Right atrium auricular region (tissue), 2 donors: ENCODE results near the gene FADS3. TPM values are rescaled to one million over a fixed set of nuclear protein-coding genes. Genes with fewer than 3 reads are reported as not detected.

Experiments used
- DNase-seq: peaks from one replicate; pipeline ENCODE4 v3.0.0-alpha.2; 2019; ENCODE audit warnings: low spot score
- H3K27ac ChIP-seq, 2 donors: fragments of 200-600 bp; sonication (generic); 1 replicate in 1 of 2; 2 replicates in 1 of 2; pipeline ENCODE4 v1.5.1; 2016 to 2019
- H3K27me3 ChIP-seq, 2 donors: fragments of 200-600 bp; sonication (generic); one replicate each; pipeline versions ENCODE4 v1.5.1 to v1.6.0; 2017 to 2019
- H3K36me3 ChIP-seq: fragments of 200-600 bp; sonication (generic); one replicate; pipeline ENCODE4 v1.5.1; 2016
- H3K4me1 ChIP-seq, 2 donors: fragments of 200-600 bp; sonication (generic); one replicate each; pipeline versions ENCODE4 v1.5.1 to v1.6.0; 2017 to 2019
- H3K4me3 ChIP-seq, 2 donors: fragments of 200-600 bp; sonication (generic); 1 replicate in 1 of 2; 2 replicates in 1 of 2; pipeline ENCODE4 v1.5.1; 2017 to 2019; ENCODE audit warnings: mild to moderate bottlenecking in 1 of 2, moderate library complexity in 1 of 2
- H3K9me3 ChIP-seq, 2 donors: fragments of 200-600 bp; sonication (generic); one replicate each; pipeline ENCODE4 v1.5.1; 2019
- CTCF ChIP-seq, 2 donors: fragments of 200-600 bp; sonication (generic); IDR thresholded peaks; one replicate each; pipeline ENCODE4 v1.5.1; 2019; ENCODE audit warnings: antibody characterized with exemption in 2 of 2
- total RNA-seq, 2 donors: library from RNA; depleted of rRNA; stranded (reverse); fragments of >200 nt; gene quantifications; one replicate each; pipeline ENCODE4 v1.1.0, GENCODE V29; 2016

The FADS3 gene
- total RNA-seq, 2 donors from 2014 or later = 48.7 to 93.0 TPM

GRCh38 chr11:61880031-61880430 is 11.3 kb downstream of the FADS3 start:
- no peak for DNase-seq
- H3K4me3 ChIP-seq = no peak overlapping the region
- H3K9me3 ChIP-seq = no peaks in the 10 kb centered on the region
- no peak overlapping the region for H3K27ac ChIP-seq
- peaks cover 50% of the 10 kb centered on the region for H3K36me3 ChIP-seq
- H3K27me3 ChIP-seq = no peaks in the 10 kb centered on the region
- TF ChIP-seq CTCF (IDR thresholded peaks at IDR 0.05) = no peak
- H3K4me1 ChIP-seq = peaks cover 0 to 22% of the 10 kb centered on the region in 2 donors

GRCh38 chr11:61879152-61879551 is 12.2 kb downstream of the FADS3 start:
- no peak overlapping the region for H3K27ac ChIP-seq
- H3K4me1 ChIP-seq = peaks cover 0 to 21% of the 10 kb centered on the region in 2 donors
- H3K9me3 ChIP-seq = no peaks in the 10 kb centered on the region
- no peak for DNase-seq
- no peak for TF ChIP-seq CTCF (IDR thresholded peaks at IDR 0.05)
- no peaks in the 10 kb centered on the region for H3K27me3 ChIP-seq
- no peak overlapping the region for H3K4me3 ChIP-seq
- peaks cover 50% of the 10 kb centered on the region for H3K36me3 ChIP-seq

GRCh38 chr11:61875698-61876097 is 15.6 kb downstream of the FADS3 start:
- no peaks in the 10 kb centered on the region for H3K9me3 ChIP-seq
- H3K27me3 ChIP-seq = no peaks in the 10 kb centered on the region
- no peak for DNase-seq
- H3K4me3 ChIP-seq = no peak overlapping the region
- H3K27ac ChIP-seq = no peak overlapping the region
- peaks cover 46% of the 10 kb centered on the region for H3K36me3 ChIP-seq
- TF ChIP-seq CTCF (IDR thresholded peaks at IDR 0.05) = no peak
- H3K4me1 ChIP-seq = peaks cover 0 to 31% of the 10 kb centered on the region in 2 donors

- H3K4me3 ChIP-seq = no peak overlapping the region
- no peaks in the 10 kb centered on the region for H3K27me3 ChIP-seq
- H3K27ac ChIP-seq = peak overlapping the region; percentile 51 to 67
- no peak for DNase-seq
- peaks cover 0 to 33% of the 10 kb centered on the region in 2 donors for H3K4me1 ChIP-seq
- H3K36me3 ChIP-seq = peaks cover 44% of the 10 kb centered on the region
- TF ChIP-seq CTCF (IDR thresholded peaks at IDR 0.05) = no peak
- H3K9me3 ChIP-seq = no peaks in the 10 kb centered on the region
These were observed 16.5 kb downstream of the FADS3 start for GRCh38 chr11:61874853-61875252.

- H3K4me1 ChIP-seq = peaks cover 0 to 37% of the 10 kb centered on the region in 2 donors
- H3K36me3 ChIP-seq = peaks cover 39% of the 10 kb centered on the region
- no peak for DNase-seq
- no peak overlapping the region for H3K4me3 ChIP-seq
- H3K27ac ChIP-seq = peak overlapping the region; percentile 51 to 67
- TF ChIP-seq CTCF (IDR thresholded peaks at IDR 0.05) = no peak
- no peaks in the 10 kb centered on the region for H3K9me3 ChIP-seq
- H3K27me3 ChIP-seq = no peaks in the 10 kb centered on the region
These were observed 17.0 kb downstream of the FADS3 start for GRCh38 chr11:61874377-61874809.
